Measurements from ENCODE around the gene MRAS.
"Not testable (repeated sequence)": the region's sequence is repeated elsewhere in the genome, so short reads cannot be mapped to it uniquely, and the experiment has no call there.

The MRAS gene

GRCh38 chr3:138426754-138427153 lies 78.4 kb downstream of the MRAS start:
- DNase-seq = not testable (repeated sequence)

DNA sequence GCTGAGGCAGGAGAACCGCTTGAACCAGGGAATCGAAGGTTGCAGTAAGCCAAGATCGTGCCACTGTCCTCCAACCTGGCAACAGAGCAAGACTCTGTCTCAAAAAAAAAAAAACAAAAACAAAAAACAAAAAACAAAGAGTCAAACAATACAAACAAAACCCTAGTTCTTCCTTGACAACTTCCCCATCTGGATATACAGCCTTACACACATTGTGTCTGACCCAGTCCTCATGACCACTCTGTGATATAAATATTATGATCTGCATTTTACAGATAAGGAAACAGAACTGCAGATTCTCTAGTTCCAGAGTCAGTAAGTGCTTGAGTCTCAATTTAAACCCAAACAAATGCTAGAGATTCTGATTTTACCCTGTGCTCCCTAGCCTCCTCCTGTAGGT lies 81.3 kb downstream of the MRAS start:
- no peak for DNase-seq

GRCh38 chr3:138432576-138433240 lies 84.3 kb downstream of the MRAS start:
- no peak for DNase-seq

- no peak for DNase-seq
Observed at GRCh38 chr3:138433892-138434275, 85.5 kb downstream of the MRAS start.

GRCh38 chr3:138434276-138434874 lies 86.0 kb downstream of the MRAS start, which contains the start of gene ESYT3:
Gene ESYT3, plus strand, starts transcription at chr3:138434616. Its CDS starts 183 bp downstream, at chr3:138434799.
- peak; percentile 72 for DNase-seq

- DNase-seq = no peak
Observed at GRCh38 chr3:138434875-138435772, 86.7 kb downstream of the MRAS start.

- no peak for DNase-seq
Observed at GRCh38 chr3:138435840-138436239, 87.5 kb downstream of the MRAS start.

GRCh38 chr3:138437281-138437680 lies 88.9 kb downstream of the MRAS start:
- no peak for DNase-seq

DNA sequence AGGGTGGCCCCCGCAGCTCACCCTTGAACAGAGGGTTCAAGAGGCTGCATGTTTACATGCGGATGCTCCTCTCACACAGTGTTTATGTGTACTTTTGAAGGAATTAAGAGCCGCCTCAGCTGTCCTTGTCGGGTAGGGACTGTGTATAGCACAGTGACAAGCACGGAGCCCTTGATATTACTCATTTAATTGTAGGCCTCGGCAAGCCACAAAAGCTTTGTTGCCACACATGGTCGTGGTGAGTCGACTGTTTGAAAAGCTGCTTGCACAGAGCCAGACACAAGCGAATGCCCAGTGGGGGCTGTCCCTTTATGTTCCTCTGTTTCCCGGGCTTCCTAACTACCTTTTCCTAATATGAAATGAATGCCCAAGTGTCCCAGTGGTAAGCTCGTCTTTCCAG lies 90.5 kb downstream of the MRAS start:
- DNase-seq = no peak

- DNase-seq = no peak
Observed at GRCh38 chr3:138439646-138440045, 91.3 kb downstream of the MRAS start.

GRCh38 chr3:138440121-138440521 lies 91.7 kb downstream of the MRAS start:
- peak; percentile 84 for DNase-seq

- no peak for DNase-seq
Observed at GRCh38 chr3:138440596-138440995, 92.2 kb downstream of the MRAS start.

- no peak for DNase-seq
Observed at GRCh38 chr3:138441256-138441655, 92.9 kb downstream of the MRAS start.

DNA sequence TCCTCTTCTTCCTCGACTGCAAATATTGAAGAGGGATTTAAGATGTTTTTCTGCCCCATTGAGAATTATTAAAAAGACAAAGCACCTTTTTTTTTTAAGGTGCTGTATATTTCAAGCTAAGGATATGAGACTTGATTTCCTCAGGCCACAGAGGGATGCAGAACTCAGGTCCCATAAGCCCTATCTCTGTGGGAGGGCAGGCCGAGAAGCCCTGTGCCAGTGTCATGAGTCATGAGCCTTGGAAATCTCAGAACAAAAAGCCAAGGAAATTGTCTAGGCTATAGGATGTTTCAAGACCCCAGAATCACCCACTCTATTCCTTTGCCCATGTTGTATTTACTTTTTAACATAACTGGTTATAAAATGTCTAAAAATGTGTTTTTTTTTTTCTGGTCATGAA lies 93.4 kb downstream of the MRAS start:
- DNase-seq = no peak

DNA sequence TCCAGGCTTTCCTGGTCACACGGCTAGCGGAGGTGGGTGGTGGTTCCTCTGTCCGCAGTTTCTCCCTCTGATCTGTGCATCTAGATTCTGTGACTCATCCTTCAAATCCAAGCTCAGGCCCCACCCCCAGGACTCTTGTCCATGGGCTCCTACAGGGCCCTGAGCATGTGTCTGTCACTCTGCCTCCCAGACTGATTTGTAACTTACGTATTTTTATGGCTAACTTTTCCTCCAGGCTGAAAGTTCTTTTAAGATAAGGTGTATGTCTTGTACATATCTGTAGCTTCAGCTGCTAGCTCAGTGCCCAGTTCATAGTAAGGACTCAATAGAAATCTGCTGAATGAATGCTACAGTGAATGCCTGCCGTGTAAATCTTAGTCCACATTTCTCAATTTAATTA lies 94.1 kb downstream of the MRAS start:
- DNase-seq = no peak

GRCh38 chr3:138443091-138443490 lies 94.7 kb downstream of the MRAS start:
- no peak for DNase-seq

DNA sequence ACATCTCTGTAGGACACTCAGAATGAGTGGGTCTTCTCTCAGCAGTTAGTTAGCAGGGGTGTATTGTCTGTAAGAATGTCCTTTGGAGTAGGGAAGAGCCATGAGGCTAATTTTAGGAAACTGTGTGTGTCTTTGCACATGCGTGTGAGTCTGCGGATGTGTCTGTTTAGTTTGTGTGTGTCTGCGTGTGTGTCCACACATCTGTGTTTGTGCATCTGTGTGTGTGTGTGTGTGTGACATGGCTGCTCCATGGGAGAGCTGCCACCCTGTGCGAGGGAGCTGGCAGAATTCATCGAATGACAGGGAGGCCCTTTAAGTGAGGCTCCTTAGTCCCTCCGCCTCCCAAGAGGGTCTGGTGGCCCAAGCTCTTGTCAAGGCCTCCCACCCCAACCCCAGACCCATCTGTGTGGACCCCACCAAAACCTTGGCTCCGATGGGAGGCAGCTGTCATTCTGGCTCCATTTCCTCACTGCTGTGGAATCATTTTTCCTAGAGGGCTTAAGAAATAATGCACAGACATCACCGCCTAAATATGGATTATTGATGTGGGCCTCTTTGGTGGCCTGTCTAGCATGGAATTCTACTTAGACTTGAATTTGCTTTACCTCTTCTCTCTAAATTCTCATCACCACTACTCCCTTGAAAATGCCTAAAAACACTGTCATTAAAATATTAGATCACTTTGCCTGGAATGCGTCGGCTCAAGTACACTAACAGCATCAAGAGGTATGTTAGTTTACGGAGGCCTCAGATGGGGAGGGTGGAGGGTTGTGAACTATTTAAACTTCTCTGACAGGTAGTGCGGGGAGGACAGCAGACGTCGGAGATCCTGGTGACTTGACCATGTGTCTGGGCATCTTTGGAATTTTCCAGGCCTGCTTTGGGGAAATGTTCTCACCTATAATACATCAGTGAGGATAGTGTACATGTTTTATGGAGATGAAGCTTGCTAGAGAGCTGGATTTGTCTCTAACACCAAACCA lies 95.4 kb downstream of the MRAS start:
- no peak for DNase-seq

- DNase-seq = no peak
Observed at GRCh38 chr3:138445236-138445635, 96.9 kb downstream of the MRAS start.

GRCh38 chr3:138445654-138446053 lies 97.3 kb downstream of the MRAS start:
- no peak for DNase-seq

- no peak for DNase-seq
Observed at GRCh38 chr3:138448631-138449030, 100.3 kb downstream of the MRAS start.

DNA sequence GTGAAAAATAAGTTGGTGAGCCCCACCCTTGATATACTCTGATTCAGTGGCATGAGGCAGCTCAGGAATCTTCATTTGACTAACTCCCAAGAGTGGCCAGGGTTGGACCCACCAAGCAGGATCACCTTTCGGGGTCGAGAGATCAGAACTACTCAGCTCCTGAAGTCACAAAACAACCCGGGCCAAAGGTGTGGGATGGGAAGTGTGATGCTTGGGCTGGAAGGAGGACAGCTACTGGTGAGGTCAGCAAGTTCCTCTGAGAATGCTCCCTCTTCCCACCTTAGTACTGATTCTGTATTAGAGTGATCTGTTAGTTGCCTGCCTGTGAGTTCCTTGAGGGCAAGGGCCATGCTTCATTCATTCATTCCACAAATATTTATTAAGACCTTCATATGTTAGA lies 101.1 kb downstream of the MRAS start:
- no peak for DNase-seq

DNA sequence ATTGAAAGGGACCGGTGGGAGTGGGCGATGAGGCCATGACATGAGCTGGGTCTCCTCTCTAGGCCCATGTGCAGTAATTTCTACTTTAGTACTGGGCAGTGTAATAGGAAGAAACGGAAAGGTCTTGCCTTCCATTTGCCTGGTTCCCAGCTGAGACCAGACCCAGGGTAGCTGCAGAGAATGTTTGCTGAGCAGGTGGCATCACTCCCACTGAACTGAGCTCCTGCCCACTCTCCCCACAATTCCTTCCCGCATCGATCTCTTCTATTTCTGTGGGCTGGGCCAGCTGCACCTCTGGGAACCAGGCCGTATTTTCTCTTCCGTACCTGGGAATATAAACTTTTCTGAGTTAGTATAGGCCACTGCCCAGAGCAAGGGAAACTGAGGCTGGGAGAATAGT lies 101.8 kb downstream of the MRAS start:
- no peak for DNase-seq

Measured in NCI-H1105 treated with DMSO at 0.1 percent for 48 hours (cell line).